NCI-H1436 treated with DMSO at 0.1 percent for 48 hours (cell line): ENCODE data around the gene FSTL5.

Source experiments
- DNase-seq: peaks from one replicate; lab custom pipeline; 2025; lab: John Stamatoyannopoulos, UW

FSTL5 gene

DNA sequence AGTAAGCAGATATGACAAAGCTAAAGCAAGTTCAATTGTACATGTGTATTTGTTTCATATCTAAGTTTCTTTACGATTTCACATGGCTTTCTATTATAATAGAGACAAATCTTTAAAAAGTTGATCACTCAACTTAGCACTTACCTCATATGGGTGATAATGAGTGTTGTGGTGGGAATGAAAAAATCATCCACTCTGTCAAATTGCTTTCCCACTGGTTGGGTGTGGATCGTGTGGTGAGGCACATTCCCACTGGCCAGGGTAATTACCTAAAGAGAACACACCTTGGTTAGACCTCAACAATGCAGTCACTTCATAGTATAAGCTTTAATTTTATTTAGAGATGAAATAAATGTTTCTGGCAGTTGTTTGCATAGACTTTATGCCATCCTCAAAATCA lies 708.9 kb downstream of the FSTL5 start:
- no peak for DNase-seq

DNA sequence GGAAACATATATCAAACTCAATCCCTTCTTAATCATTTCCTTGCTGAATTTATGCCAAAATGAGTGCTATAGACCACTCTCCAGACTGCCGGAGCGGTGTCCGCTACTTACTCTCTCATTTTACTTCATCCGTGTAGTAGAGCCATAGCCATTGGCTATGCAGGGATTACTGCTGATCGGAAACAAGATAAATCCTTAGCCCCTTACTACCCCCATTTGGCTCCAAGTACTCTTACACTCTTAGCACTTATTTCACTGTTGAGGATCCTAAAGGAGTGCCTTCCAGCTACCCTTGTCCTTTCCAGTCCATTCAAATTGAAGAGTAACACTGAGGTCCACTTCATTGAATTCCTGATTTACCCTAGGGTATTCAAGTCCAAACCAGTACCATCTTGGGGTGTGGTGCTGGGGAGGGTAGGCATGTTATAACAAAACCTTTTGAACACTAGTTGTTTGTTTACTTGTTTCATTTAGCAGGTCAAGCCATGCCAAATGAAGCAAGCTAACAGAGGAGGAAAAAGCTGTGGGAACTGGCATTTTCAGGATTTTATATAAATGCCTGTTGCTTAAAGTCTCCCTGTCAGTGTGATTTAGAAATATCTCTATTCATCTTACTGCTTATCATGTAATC lies 715.1 kb downstream of the FSTL5 start:
- DNase-seq, result no peak

DNA sequence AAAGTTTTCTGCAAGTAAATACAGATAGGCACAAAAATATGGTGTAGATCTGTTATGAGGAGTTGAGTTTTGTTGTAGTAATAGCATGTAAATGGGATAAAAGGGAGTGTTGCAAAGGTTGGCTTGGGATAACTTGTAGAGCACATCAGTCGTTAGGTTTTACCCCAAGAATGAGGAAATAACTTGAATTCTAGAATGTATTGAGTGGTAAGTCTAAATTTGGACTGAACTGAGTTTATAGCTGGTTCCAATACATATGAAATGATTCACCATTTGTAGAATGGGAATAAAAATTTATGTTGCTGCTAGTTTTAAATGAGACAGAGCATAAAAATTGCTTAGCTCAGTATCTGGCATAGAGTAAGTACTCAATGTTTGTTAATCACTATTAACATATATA lies 719.2 kb downstream of the FSTL5 start:
- no peak for DNase-seq

DNA sequence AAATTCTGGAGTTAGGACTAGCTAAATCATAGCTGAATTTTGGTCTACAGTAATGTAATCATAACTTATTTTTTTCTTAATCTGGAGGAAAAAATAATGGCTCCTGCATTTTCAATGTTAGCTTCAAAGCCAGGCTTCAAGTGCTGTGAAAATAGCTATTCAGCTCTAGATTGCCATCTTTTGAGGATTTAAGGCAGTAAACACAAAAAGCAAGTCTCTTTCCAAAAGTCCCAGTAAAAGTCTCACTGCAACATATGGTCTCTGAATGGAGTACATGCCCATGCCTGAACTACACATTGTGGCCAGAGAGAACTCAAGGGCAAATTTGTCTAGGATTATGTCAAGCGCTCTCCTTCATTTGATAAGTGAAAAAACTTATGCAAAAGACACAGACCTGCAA lies 720.9 kb downstream of the FSTL5 start:
- no peak for DNase-seq

DNA sequence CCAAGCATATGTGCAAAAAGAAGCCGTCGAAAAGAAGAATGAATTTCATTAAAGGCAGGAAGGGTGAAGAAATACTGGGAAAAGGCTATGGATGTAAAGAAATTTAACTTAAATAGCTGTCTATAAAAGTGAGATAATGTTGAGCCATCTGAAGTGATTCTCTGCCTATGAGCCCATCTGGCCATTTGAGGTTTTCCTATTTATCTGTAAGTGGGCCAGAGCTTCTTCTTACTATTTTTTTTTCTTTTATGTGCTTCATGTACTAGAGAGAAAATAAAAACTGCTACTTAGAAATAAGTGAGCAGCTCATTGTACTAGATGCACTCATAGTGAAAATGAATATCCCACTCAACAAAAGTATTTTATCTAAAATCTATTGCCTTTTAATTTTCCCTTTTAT lies 725.7 kb downstream of the FSTL5 start:
- DNase-seq, result no peak

DNA sequence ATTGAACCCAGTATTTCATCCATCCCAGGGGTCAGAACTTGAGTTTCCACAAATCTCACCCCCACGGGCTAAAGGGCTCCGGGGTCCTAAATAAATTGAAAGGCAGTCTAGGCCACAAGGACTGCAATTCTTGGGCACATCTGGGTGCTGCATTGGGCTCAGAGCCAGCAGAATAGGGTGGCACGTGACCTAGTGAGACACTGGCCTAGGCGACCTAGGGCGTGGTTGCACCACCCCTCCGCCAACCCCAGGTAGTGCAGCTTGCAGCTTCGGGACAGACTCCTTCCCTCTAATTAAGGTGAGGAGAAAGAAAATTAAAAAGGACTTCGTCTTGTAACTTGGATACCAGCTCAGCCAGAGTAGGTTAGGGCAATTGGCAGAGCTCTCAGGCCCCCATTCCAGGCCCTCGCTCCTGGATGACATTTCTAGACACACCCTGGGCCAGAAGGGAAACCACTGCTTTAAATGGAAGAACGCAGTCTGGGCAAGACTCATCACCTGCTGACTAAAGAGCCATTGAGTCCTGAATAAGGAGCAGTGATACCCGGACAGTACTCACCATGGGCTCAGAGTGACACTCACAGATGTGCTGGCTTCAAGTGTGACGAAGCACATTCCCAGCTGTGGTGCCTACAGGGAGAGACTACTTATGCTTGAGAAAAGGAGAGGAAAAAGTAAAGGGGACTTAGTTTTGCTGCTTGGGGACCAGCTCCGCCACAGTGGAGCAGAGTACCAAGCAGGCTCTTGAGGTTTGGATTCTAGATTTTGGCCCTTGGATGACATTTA lies 735.4 kb downstream of the FSTL5 start:
- no peak for DNase-seq

DNA sequence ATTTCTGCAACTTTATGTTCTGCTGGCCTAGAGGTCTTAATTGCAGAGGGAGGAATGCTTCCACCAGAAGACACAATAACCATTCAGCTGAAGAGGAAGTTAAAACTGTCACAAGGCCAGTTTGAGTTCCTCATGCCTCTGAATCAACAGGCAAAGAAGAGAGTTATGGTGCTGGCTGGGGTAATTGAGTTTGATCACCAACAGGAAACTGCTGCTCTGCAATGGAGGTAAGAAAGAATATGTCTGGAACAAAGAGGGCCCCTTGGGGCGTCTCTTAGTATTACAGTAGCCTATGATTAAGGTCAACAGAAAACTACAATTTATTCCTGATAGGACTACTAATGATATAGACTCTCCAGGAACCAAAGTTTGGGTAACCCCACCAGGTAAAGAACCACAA lies 744.0 kb downstream of the FSTL5 start:
- DNase-seq, result no peak

DNA sequence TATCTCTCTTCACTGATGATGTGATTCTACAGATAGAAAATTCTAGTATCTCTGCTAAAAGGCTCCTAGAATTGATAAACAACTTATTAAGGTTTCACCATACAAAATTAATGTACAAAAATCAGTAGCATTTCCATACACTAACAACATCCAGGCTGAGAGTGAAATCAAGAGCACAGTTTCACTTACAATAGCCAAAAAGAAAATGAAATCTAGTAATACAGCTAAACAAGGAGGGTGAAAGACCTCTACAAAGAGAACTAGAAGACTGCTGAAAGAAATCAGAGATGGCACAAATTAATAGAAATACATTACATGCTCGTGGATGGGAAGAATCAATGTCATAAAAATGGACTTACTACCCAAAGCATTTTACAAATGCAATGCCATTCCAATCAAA lies 751.9 kb downstream of the FSTL5 start:
- DNase-seq, result no peak

DNA sequence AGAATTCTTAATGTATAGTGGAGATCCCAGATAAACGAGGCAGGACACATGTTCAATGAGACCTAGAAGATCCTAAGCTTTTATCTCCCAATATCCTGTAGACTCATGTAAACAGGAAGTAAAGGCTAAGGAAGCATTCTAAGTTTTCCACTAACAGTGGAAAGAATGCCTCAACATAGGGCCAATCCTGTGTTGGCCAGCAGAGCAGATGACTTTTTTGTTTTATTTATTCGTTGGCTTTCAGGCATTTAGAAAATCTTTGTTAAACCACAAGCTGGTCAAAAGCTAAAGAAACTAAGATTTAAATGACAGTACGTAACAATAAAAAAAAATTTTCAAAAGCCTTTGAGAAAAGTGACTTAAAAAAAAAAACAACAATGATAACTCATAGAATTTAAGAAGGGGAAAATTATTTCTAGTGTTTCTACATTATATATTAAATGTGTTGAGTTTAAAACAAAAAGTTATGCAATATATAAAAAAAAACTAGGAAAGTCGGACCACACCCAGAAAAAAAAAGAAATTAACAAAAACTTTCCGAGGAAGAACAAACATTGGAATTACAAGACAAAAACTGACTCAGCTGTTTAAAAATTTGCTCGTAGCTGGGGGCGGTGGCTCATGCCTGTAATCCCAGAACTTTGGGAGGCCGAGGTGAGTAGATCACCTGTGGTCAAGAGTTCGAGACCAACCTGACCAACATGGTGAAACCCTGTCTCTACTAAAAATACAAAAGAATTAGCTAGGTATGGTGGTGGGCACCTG lies 759.3 kb downstream of the FSTL5 start:
- no peak for DNase-seq

DNA sequence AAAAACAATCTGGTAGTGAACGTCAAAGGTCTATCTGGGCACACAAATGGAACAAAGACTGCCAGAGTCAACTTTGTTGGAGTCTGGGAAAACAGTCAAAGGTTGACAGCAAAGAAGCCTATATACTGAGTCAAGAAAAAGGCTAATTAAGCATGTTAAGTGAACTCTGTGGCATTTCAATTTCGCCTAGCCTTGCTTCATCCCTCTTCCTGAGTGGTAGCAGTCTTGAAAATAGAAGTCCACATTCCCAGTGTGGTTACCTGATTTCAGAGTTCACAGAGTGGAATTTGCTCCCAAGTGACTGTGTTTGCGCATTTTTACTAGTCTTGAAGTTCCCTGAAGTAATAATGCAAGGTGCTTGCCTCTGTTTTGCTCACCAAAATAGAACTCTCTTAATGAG lies 760.0 kb downstream of the FSTL5 start:
- no peak for DNase-seq

DNA sequence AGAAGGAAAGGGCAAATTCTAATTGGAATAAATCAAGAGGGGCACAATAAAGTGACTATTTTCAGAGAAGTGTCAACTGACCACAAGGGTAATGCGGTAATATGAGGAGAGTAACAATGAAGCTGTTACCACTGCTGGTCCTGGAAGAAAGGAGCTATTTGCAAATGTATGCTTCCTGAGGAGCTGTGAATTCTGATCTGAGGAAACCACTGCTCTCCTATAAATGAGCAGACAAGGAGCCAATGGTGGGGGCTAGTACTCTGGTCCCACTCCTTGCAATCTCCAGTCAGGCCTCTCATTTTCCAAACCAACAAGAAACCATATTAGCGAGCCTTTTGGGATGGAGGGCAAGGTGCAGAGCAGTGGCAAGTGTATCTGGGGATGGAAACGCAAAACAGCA lies 770.2 kb downstream of the FSTL5 start:
- DNase-seq, result no peak

DNA sequence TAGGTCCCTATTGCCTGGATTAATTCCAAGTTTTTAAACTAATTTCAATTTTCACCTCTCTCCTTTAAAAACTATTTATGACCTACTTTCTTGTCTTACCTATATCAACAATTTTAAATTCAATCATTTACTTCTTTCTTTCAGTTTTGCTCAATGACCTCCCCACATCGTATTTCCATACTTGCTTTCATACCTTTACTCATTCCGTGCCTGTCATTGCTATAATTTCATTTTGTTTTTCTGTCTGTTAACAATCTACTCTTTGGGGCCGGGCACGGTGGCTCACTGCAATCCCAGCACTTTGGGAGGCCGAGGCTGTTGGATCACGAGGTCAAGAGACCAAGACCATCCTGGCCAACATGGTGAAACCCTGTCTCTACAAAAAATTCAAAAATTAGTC lies 781.1 kb downstream of the FSTL5 start:
- no peak for DNase-seq

DNA sequence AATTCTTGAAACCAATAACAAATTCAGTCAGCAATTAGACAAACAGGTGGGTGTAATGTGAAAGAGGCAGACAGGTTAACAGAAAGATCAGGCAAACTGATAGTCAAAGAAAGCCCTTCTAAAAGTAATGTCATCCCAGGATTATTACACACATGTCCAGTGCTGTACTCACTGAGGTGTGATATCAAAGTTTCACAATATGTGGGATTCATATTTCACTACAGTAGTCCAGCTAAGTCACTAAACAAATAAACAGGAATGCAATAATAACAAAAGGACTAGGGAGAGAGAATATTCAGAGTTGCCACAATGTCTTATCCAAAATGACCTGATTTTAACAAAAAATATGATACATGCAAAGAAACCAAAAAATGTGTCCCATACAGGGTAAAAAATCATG lies 787.5 kb downstream of the FSTL5 start:
- no peak for DNase-seq

DNA sequence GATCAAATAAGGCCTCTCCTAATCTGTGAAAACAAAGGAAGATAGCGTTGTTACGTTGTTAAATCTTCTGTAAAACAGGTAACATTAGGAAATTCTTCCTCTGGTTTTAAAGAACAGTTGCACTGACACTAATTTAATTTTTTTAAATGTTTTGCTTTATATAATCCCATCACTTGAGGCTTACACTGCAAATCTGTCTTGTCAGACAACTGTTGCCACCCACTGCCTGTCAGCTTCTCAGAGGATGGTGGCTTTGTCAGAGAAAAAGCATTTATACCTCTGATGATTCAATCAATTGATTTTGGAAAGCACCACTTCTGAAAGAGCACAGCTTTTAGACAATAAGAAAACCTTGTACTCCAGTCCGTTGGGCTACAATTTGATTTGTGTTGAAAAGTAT lies 799.1 kb downstream of the FSTL5 start:
- DNase-seq, result no peak

DNA sequence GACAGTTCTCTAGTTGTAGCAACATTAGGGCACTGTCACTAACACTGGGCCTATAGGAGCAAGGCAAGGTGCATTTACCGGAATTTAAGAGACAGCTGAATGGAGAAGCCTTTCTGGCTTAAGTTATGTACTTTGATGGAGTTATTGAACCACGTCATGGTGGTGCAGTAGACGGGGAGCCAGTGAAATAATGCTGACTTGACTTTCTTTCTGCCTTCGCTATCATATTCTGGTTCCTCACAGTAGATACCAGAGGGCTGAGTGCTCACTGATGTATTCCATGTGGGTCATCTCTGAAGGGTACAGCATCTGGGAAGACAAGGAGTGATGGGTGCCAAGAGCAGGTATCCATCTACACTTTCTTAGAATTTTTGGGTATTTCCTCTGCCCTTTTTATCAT lies 802.8 kb downstream of the FSTL5 start:
- no peak for DNase-seq

DNA sequence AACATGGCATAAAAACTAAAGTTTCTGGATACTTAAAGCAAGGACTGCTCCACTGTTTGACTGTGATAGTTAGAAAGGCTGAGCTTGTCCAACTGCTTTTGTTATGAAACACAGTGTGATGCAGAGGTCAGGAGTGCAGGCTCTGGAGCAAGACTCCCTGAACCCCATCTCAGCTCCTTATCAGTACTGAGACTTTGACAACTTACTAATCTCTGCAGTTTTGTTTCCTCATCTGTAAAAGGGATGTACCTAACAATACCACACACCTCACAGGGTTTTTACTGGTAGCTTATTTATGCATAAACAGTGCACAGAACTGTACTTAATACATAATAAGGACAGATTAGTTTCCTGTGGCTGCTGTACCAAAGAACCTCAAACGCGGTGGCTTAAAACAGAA lies 804.3 kb downstream of the FSTL5 start:
- DNase-seq, result no peak

DNA sequence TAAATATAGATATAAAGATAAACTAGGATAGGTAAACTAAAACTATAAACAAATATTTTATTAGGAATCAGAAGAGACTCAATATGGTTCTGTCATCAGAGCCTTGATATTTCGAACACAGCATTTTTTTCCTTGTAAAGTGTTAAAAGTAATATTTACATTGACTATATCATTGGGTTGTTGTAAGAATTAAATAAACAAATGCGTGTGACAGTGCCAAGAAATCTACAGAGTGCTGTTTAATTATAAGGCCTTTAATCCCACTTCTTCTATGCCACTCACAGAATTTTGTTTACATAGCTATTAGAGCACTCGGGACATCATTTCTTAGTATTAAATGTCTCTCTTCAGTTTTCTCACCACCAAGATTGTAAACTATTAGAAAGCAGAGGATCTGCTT lies 807.4 kb downstream of the FSTL5 start:
- no peak for DNase-seq

DNA sequence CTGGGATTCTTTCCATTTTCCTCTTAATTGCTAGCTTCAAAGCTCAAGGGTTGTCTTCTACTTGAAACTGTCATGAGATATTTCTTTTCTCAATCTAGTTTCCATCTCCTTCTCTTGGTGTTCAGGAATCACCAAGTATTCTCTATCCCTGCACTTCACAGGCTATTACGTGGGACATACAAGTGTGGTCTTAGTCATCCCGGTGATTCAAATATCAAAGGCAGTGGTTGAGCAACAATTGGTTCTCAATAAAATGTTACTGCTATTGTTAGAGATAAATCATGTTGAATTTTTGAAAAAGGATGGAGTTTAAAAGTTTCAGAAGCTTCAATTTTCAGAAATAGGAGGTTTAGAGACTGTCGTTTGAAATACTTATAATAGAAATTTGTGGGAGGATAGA lies 812.9 kb downstream of the FSTL5 start:
- DNase-seq, result no peak

DNA sequence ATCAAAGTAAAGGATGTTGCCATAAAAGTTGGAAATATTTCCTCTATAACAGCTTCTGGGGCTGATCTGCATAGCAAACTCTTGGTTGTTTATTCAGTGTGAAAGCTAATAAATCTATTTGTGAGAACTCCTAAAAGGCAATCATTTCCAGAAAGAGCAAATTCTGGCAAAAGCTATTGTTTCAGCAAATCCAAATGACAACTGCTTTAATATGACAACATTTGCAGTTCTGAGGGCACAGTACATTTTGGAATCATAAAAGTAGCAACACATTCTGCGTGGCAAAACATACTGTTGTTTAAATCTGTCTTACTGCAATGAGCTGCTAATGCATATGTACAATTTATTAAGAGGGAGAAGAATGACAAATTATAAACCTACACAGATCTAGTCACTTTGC lies 818.1 kb downstream of the FSTL5 start:
- DNase-seq, result no peak

DNA sequence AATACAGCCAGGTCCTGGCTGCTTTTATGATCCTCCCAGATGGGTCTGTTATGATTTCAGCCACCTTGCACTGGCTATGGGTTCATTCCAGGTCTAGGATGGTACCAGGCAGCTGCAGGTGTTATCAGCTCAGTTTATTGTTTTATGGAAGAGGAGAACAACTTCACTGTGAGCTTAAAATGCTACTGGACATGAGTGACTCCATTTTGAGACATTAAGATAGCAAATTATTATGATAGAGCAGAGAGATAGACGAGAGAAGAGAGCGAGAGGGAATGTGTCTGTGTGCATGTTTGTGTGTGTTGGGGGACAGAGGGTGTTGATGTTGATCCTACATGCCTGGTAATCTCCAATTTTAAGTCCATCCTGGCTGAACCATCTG lies 820.2 kb downstream of the FSTL5 start:
- DNase-seq, result no peak

DNA sequence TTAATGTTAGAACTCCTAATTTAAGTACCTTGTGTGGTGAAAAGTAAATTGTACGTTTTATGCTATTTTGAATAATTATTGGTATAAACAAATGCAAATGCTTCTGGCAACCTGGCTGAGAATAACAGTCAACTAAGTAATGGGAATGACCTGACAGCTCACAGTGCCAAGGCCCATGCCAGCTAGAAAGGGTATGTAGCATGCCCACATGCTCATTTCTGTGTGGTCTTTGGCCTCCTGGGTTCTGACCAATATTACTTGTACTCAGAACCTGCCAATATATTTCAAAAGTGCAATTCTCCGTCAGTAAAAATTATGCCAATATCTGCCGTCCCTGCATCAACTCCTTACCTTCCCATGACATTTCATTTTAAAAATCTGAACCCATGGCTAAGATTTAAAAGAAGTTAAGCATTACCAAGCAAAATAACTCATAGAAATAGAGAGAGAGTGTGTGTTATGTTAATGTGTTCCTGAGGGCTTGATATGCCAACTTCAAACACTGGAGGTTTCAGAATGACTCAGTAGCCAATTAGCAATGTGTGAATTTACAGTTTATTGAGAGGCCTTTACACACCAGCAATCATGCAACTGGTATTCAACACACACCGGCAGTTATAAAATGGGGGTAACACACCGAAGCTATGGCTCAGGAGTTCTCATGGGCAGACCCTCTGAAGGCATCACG lies 820.8 kb downstream of the FSTL5 start:
- no peak for DNase-seq

DNA sequence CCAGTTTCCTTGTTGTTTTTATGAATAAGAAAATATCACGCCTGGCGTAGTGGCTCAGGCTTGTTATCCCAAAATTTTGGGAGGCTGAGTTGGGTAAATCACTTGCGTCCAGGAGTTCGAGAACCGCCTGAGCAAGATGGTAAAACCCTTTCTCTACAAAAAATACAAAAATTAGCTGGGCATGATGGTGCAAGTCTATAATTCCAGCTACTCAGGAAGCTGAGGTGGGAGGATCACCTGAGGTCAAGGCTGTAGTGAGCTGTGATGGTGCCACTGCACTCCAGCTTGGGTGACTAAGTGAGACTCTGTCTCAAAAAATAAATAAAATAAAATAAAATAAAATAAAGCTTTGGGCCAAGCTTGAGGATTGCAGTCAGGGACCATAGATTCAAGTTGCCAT lies 827.2 kb downstream of the FSTL5 start:
- no peak for DNase-seq

DNA sequence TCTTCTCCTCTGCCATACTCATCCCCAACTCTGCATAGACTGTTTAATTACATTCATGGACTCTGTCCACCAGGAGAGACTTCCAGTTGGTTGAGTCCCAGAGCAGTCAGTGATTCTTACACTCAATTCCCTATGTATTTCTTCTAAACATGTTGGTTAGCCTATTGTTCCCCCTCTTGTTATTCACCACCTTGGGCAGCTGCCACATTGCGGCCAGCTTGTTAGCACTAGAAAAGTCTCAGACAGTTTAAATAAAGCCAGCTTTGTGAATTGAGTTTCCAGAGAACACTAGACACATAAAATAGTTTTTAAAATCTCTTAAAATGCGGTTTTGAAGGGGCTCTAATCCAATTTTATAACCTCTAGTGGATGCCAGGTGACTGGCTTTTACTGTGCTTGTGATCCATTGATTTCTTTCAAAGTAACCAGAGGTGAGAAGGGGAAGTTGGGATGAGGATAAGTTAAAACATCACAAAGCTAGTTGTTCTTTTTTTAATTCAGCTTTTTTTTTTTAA lies 827.7 kb downstream of the FSTL5 start:
- no peak for DNase-seq
